ENCODE results near the gene B9D1. TPM values are rescaled to one million over a fixed set of nuclear protein-coding genes. Genes with fewer than 3 reads are reported as not detected.

Gene B9D1
- total and polyA plus RNA-seq, 2 experiments from 2014 or later = 35.2 to 63.5 TPM

GRCh38 chr17:19380481-19381301 is 18.2 kb upstream of the B9D1 start:
- no peak for ATAC-seq
- Histone ChIP-seq H3K4me3 (no peak overlapping the region), H2AFZ (no peak overlapping the region), H3K79me2 (replicated peaks; ENCODE audit: insufficient read depth) (peaks cover 32% of the 10 kb centered on the region), H3K9me2 (ENCODE audit: insufficient read depth) (no peaks in the 10 kb centered on the region), H3F3A (replicated peaks; ENCODE audit: low read depth) (peaks cover 11% of the 10 kb centered on the region; the same call in 1 of the 2 replicates), H3K4me1 (ENCODE audit: insufficient read depth) (peaks cover 4% of the 10 kb centered on the region), H3K27me3 (ENCODE audit: insufficient read depth) (no peaks in the 10 kb centered on the region), H3K27ac (ENCODE audit: low read depth) (no peak overlapping the region), H4K20me1 (replicated peaks; ENCODE audit: insufficient read depth) (peaks cover 13% of the 10 kb centered on the region), H3K4me2 (no peak overlapping the region), H3K36me3 (ENCODE audit: insufficient read depth) (peaks cover 10% of the 10 kb centered on the region)
- Mint-ChIP-seq H3K4me1 (peaks cover 24% of the 10 kb centered on the region), H3K36me3 (ENCODE audit: low read depth) (peaks cover 64% of the 10 kb centered on the region), H3K4me3 (peak overlapping the region; percentile 11; the same call in 1 of the 3 replicates), H3K9me3 (no peaks in the 10 kb centered on the region; the same call in 2 of the 3 replicates), H3K27ac (0 out of 2 replicates have a peak overlapping the region, but pooled peaks have one; percentile 31), H3K27me3 (ENCODE audit: insufficient read depth, low read depth, poor library complexity) (peaks cover 12% of the 10 kb centered on the region)
- DNase-seq (ENCODE audit: low spot score) = no peak
- TF ChIP-seq ZNF114 (CRISPR knock-in tag; IDR thresholded peaks at IDR 0.05) (no peak), POLR2AphosphoS5 (IDR thresholded peaks at IDR 0.05; ENCODE audit: low read depth) (peak; percentile 20; the same call in 1 of the 2 replicates)

DNA sequence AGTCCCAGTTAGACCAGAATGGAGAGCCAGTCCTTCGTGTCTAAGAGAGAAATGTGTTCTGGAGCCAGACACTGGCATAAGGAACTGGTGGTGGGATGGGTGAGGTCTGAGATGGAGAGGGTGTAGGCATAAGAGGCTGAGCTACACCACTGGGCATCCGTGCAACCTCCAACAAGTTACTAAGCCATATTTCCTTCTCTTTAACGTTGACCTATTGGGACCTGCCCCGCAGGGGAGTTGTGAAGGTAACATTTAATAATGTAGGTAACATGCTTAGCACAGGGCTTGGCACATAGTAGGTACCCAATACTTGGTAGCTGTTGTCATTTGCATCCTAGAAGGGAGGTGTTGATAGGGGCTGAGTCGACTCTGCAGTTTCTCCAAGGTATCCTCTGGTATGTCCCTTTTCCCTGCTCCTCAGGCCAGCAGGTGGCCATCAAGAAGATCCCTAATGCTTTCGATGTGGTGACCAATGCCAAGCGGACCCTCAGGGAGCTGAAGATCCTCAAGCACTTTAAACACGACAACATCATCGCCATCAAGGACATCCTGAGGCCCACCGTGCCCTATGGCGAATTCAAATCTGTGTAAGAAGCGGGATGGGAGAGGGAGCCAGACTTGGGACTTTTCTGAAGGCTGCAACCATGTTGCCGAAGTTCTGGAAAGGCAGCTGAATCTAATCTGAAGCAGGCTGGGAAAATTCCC is 17.0 kb upstream of the B9D1 start:
- TF ChIP-seq ZNF462 (CRISPR knock-in tag; IDR thresholded peaks at IDR 0.05) (no peak), ZNF331 (CRISPR knock-in tag; IDR thresholded peaks at IDR 0.05; ENCODE audit: low read depth) (no peak), STAT1 (IDR thresholded peaks at IDR 0.05; ENCODE audit: unreplicated experiment) (no peak), ZNF114 (CRISPR knock-in tag; IDR thresholded peaks at IDR 0.05) (no peak), POLR2AphosphoS5 (IDR thresholded peaks at IDR 0.05; ENCODE audit: low read depth) (no peak), NANOG (IDR thresholded peaks at IDR 0.05; ENCODE audit: borderline replicate concordance) (no peak), EZH2phosphoT487 (IDR thresholded peaks at IDR 0.05; ENCODE audit: unreplicated experiment) (no peak), EZH2 (IDR thresholded peaks at IDR 0.05; ENCODE audit: low read depth, unreplicated experiment) (no peak)
- Histone ChIP-seq H3K4me2 (peak overlapping the region; percentile 94), H3K79me2 (replicated peaks; ENCODE audit: insufficient read depth) (peaks cover 32% of the 10 kb centered on the region), H3K4me1 (ENCODE audit: insufficient read depth) (peaks cover 4% of the 10 kb centered on the region), H3K4me3 (peak overlapping the region; percentile 75), H3K9me2 (ENCODE audit: insufficient read depth) (no peaks in the 10 kb centered on the region), H2AFZ (no peak overlapping the region), H3K27ac (ENCODE audit: low read depth) (peak overlapping the region; percentile 79; the same call in 1 of the 2 replicates), H3K36me3 (ENCODE audit: insufficient read depth) (peaks cover 10% of the 10 kb centered on the region), H3K27me3 (ENCODE audit: insufficient read depth) (no peaks in the 10 kb centered on the region), H4K20me1 (replicated peaks; ENCODE audit: insufficient read depth) (peaks cover 13% of the 10 kb centered on the region), H3F3A (replicated peaks; ENCODE audit: low read depth) (peaks cover 11% of the 10 kb centered on the region; the same call in 1 of the 2 replicates)
- Mint-ChIP-seq H3K4me1 (peaks cover 18% of the 10 kb centered on the region), H3K36me3 (ENCODE audit: low read depth) (peaks cover 52% of the 10 kb centered on the region), H3K4me3 (peak overlapping the region; percentile 97), H3K9me3 (no peaks in the 10 kb centered on the region; the same call in 2 of the 3 replicates), H3K27me3 (ENCODE audit: insufficient read depth, low read depth, poor library complexity) (peaks cover 13% of the 10 kb centered on the region), H3K27ac (no peak overlapping the region)
- no peak for ATAC-seq
- no peak for DNase-seq (ENCODE audit: low spot score)
